Mammary epithelial cell (primary cell): ENCODE results near the gene IGFBP1.
"Not testable (repeated sequence)": the region's sequence is repeated elsewhere in the genome, so short reads cannot be mapped to it uniquely, and the experiment has no call there.

ENCODE experiments used
- CTCF ChIP-seq, 2 donors: IDR thresholded peaks in 1 of 2; conservative IDR thresholded peaks in 1 of 2; 2 replicates each; pipeline ENCODE4 v1.5.1; 2011 to 2012; ENCODE audit warnings: inconsistent platforms in 2 of 2, low read length in 2 of 2, mild to moderate bottlenecking in 2 of 2, control low read depth in 1 of 2, low read depth in 1 of 2; ENCODE audit not compliant: insufficient read depth in 1 of 2; ENCODE audit errors: extremely low read depth in 1 of 2
- EZH2 ChIP-seq: IDR thresholded peaks from 2 replicates; pipeline ENCODE4 v1.6.1; 2012; ENCODE audit warnings: low read length, inconsistent platforms, borderline replicate concordance

GRCh38 chr7:45853491-45853890 is 34.8 kb upstream of the IGFBP1 start:
- not testable (repeated sequence) for TF ChIP-seq CTCF (conservative IDR thresholded peaks at IDR 0.05 in 1 of 2, IDR thresholded peaks at IDR 0.05 in 1 of 2; ENCODE audit: extremely low read depth in 1 of 2, insufficient read depth in 1 of 2, low read depth in 1 of 2, low read length in 2 of 2); EZH2
